Fibroblast of lung (primary cell): ENCODE measurements around the gene KCNQ2. TPM values are rescaled to one million over a fixed set of nuclear protein-coding genes. Genes with fewer than 3 reads are reported as not detected.
A peak's percentile ranks its signal among the peaks of the same experiment; 100 is the strongest.

Experiments
- DNase-seq, 2 donors: peaks; one replicate each; pipeline versions ENCODE4 v3.0.0 to v3.0.0-alpha.2; 2010; ENCODE audit warnings: low read depth in 2 of 2
- H2AFZ ChIP-seq: 2 replicates; pipeline ENCODE4 v1.5.1; 2012; ENCODE audit warnings: low read length, control low read depth, inconsistent platforms
- H3K27ac ChIP-seq: 2 replicates; pipeline ENCODE4 v1.5.1; 2011; ENCODE audit warnings: low read length, control low read depth; ENCODE audit not compliant: insufficient read depth
- H3K27me3 ChIP-seq: 2 replicates; pipeline ENCODE4 v1.5.1; 2011; ENCODE audit warnings: mild to moderate bottlenecking, low read length; ENCODE audit not compliant: control insufficient read depth, insufficient read depth
- H3K36me3 ChIP-seq: 2 replicates; pipeline ENCODE4 v1.5.1; 2011; ENCODE audit warnings: low read length; ENCODE audit not compliant: control insufficient read depth, insufficient read depth
- H3K4me1 ChIP-seq: 2 replicates; pipeline ENCODE4 v1.5.1; 2011; ENCODE audit warnings: low read length; ENCODE audit not compliant: control insufficient read depth, insufficient read depth; ENCODE audit errors: extremely low read depth
- H3K4me2 ChIP-seq: 2 replicates; pipeline ENCODE4 v1.5.1; 2011; ENCODE audit warnings: low read length, control low read depth; ENCODE audit not compliant: insufficient read depth; ENCODE audit errors: extremely low read depth
- H3K4me3 ChIP-seq, 4 experiments: fragments of 200-600 bp in 1 of 4; sonication (generic) in 1 of 4; replicated peaks in 1 of 4; 2 replicates each; pipeline ENCODE4 v1.5.1; 2011 to 2016; ENCODE audit warnings: low read length in 4 of 4, low read depth in 3 of 4, mild to moderate bottlenecking in 3 of 4, control low read depth in 2 of 4, inconsistent platforms in 1 of 4, mixed read lengths in 1 of 4; ENCODE audit not compliant: insufficient read depth in 1 of 4; ENCODE audit errors: control extremely low read depth in 1 of 4
- H3K79me2 ChIP-seq: 2 replicates; pipeline ENCODE4 v1.5.1; 2012; ENCODE audit warnings: mild to moderate bottlenecking, low read length, inconsistent platforms; ENCODE audit not compliant: control insufficient read depth, insufficient read depth
- H3K9ac ChIP-seq: 2 replicates; pipeline ENCODE4 v1.5.1; 2011; ENCODE audit warnings: mild to moderate bottlenecking, low read length, control low read depth; ENCODE audit not compliant: insufficient read depth
- H3K9me3 ChIP-seq: 2 replicates; pipeline ENCODE4 v1.5.1; 2012; ENCODE audit warnings: low read depth, low read length; ENCODE audit not compliant: control insufficient read depth, insufficient read depth
- H4K20me1 ChIP-seq: 2 replicates; pipeline ENCODE4 v1.5.1; 2011; ENCODE audit warnings: low read length; ENCODE audit not compliant: control insufficient read depth, insufficient read depth; ENCODE audit errors: extremely low read depth
- EZH2 ChIP-seq: IDR thresholded peaks from 2 replicates; pipeline ENCODE4 v1.5.1; 2012; ENCODE audit warnings: low read length, control low read depth, mild to moderate bottlenecking; ENCODE audit errors: missing control alignments
- polyA plus RNA-seq, 2 donors: library from polyadenylated mRNA; depleted of rRNA in 1 of 2; stranded (reverse) in 1 of 2; unstranded in 1 of 2; fragments of >200 nt; gene quantifications; 2 replicates each; pipeline ENCODE4 v1.2.1, GENCODE V29; 2011 to 2012; ENCODE audit warnings: missing spikeins in 1 of 2
- total RNA-seq: library from RNA; depleted of rRNA; stranded (reverse); fragments of >200 nt; gene quantifications from 2 replicates; pipeline ENCODE4 v1.2.1, GENCODE V29; 2014
- TF ChIP-seq, protein P1 (sequence below), 2 donors: IDR thresholded peaks in 1 of 2; conservative IDR thresholded peaks in 1 of 2; 1 replicate in 1 of 2; 2 replicates in 1 of 2; pipeline ENCODE4 v1.5.1; 2011 to 2012; ENCODE audit warnings: low read length in 2 of 2, control low read depth in 1 of 2, inconsistent platforms in 1 of 2, low read depth in 1 of 2, mild to moderate bottlenecking in 1 of 2

The KCNQ2 gene
- total and polyA plus RNA-seq, 2 donors (not counting 1 experiment from before 2014, with no cell fraction given): not detected

- Histone ChIP-seq H3K9me3 (no peaks in the 10 kb centered on the region), H3K27ac (no peak overlapping the region), H3K9ac (no peak overlapping the region), H3K4me2 (no peak overlapping the region), H2AFZ (no peak overlapping the region), H3K4me3 (no peak overlapping the region), H3K27me3 (peaks cover 11% of the 10 kb centered on the region), H4K20me1 (no peaks in the 10 kb centered on the region), H3K4me1 (no peaks in the 10 kb centered on the region), H3K79me2 (no peaks in the 10 kb centered on the region), H3K36me3 (no peaks in the 10 kb centered on the region)
- DNase-seq: no peak
- no peak for TF ChIP-seq EZH2
- TF ChIP-seq, protein P1, sequence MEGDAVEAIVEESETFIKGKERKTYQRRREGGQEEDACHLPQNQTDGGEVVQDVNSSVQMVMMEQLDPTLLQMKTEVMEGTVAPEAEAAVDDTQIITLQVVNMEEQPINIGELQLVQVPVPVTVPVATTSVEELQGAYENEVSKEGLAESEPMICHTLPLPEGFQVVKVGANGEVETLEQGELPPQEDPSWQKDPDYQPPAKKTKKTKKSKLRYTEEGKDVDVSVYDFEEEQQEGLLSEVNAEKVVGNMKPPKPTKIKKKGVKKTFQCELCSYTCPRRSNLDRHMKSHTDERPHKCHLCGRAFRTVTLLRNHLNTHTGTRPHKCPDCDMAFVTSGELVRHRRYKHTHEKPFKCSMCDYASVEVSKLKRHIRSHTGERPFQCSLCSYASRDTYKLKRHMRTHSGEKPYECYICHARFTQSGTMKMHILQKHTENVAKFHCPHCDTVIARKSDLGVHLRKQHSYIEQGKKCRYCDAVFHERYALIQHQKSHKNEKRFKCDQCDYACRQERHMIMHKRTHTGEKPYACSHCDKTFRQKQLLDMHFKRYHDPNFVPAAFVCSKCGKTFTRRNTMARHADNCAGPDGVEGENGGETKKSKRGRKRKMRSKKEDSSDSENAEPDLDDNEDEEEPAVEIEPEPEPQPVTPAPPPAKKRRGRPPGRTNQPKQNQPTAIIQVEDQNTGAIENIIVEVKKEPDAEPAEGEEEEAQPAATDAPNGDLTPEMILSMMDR (conservative IDR thresholded peaks at IDR 0.05 in 1 of 2, IDR thresholded peaks at IDR 0.05 in 1 of 2; ENCODE audit: low read depth in 1 of 2, low read length in 2 of 2): no peak
Measured at GRCh38 chr20:63465380-63466249, 6.8 kb downstream of the KCNQ2 start.

- no peak overlapping the region for H3K4me2 ChIP-seq
- no peaks in the 10 kb centered on the region for H3K79me2 ChIP-seq
- no peaks in the 10 kb centered on the region for H4K20me1 ChIP-seq
- no peak overlapping the region for H3K27ac ChIP-seq
- no peak overlapping the region for H3K4me3 ChIP-seq
- peaks cover 11% of the 10 kb centered on the region for H3K27me3 ChIP-seq
- no peak for DNase-seq
- TF ChIP-seq, protein P1 (conservative IDR thresholded peaks at IDR 0.05 in 1 of 2, IDR thresholded peaks at IDR 0.05 in 1 of 2; ENCODE audit: low read depth in 1 of 2, low read length in 2 of 2): no peak
- TF ChIP-seq EZH2: no peak
- H3K36me3 ChIP-seq: no peaks in the 10 kb centered on the region
- H3K4me1 ChIP-seq: no peaks in the 10 kb centered on the region
- no peak overlapping the region for H3K9ac ChIP-seq
- no peaks in the 10 kb centered on the region for H3K9me3 ChIP-seq
- no peak overlapping the region for H2AFZ ChIP-seq
Measured at GRCh38 chr20:63464289-63464635, 8.2 kb downstream of the KCNQ2 start.

DNA sequence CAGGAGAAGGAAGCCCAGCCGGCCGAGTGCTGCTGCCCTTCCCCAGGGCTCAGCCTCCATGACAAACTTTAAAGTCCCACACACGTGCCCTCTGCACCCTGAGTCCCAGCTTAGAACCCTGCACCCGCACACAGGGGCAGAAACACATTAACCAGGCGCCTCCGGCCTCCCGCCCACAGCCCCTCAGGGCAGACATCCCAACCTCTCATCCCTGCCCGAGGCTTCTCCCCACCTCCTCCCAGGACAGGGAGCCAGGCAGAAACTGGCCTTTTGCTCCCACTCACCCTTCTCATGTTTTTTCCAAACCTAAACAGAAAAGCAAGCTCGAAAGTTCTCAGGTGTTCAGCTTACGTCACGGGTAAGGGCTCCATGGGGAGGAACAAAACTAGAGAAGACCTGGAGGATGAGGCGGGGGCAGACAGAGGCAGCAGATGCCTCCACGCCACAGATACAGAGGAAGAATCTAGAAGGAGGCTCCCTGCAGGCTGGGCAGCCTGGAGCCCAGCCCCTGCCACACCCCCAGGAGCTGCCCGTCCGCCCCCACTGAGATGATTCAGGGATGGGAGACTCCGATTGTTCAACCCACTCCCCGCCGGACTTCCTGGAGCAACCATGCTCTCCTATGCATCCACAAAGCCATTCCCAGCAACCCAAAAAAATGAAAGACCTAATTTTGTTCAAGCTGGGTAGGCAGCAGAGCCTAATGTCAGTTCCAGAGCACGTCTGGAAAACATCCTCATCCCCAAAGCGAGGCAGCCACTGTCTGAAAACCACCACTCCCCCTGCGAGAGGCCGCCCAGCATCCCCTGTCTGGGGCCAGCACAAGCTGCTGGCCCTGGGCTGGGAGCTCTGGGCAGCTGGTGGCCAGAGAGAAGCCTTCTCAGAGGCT lies 8.8 kb downstream of the KCNQ2 start:
- H3K9me3 ChIP-seq: no peaks in the 10 kb centered on the region
- no peaks in the 10 kb centered on the region for H3K36me3 ChIP-seq
- no peak overlapping the region for H2AFZ ChIP-seq
- H3K4me2 ChIP-seq: no peak overlapping the region
- H3K27me3 ChIP-seq: peaks cover 11% of the 10 kb centered on the region
- no peaks in the 10 kb centered on the region for H4K20me1 ChIP-seq
- H3K4me1 ChIP-seq: no peaks in the 10 kb centered on the region
- no peak overlapping the region for H3K4me3 ChIP-seq
- TF ChIP-seq EZH2: no peak
- TF ChIP-seq, protein P1 (conservative IDR thresholded peaks at IDR 0.05 in 1 of 2, IDR thresholded peaks at IDR 0.05 in 1 of 2; ENCODE audit: low read depth in 1 of 2, low read length in 2 of 2): no peak
- no peaks in the 10 kb centered on the region for H3K79me2 ChIP-seq
- no peak overlapping the region for H3K27ac ChIP-seq
- H3K9ac ChIP-seq: no peak overlapping the region
- peak in 1 of 2 donors; percentile 6 for DNase-seq
